Fibroblast of lung (primary cell): ENCODE data around the gene PC. TPM values are rescaled to one million over a fixed set of nuclear protein-coding genes. Genes with fewer than 3 reads are reported as not detected.

Source experiments
- DNase-seq, 2 donors: peaks; one replicate each; pipeline versions ENCODE4 v3.0.0 to v3.0.0-alpha.2; 2010; ENCODE audit warnings: low read depth in 2 of 2
- H2AFZ ChIP-seq: 2 replicates; pipeline ENCODE4 v1.5.1; 2012; ENCODE audit warnings: low read length, control low read depth, inconsistent platforms
- H3K27ac ChIP-seq: 2 replicates; pipeline ENCODE4 v1.5.1; 2011; ENCODE audit warnings: low read length, control low read depth; ENCODE audit not compliant: insufficient read depth
- H3K27me3 ChIP-seq: 2 replicates; pipeline ENCODE4 v1.5.1; 2011; ENCODE audit warnings: mild to moderate bottlenecking, low read length; ENCODE audit not compliant: control insufficient read depth, insufficient read depth
- H3K36me3 ChIP-seq: 2 replicates; pipeline ENCODE4 v1.5.1; 2011; ENCODE audit warnings: low read length; ENCODE audit not compliant: control insufficient read depth, insufficient read depth
- H3K4me1 ChIP-seq: 2 replicates; pipeline ENCODE4 v1.5.1; 2011; ENCODE audit warnings: low read length; ENCODE audit not compliant: control insufficient read depth, insufficient read depth; ENCODE audit errors: extremely low read depth
- H3K4me2 ChIP-seq: 2 replicates; pipeline ENCODE4 v1.5.1; 2011; ENCODE audit warnings: low read length, control low read depth; ENCODE audit not compliant: insufficient read depth; ENCODE audit errors: extremely low read depth
- H3K4me3 ChIP-seq, 4 experiments: fragments of 200-600 bp in 1 of 4; sonication (generic) in 1 of 4; replicated peaks in 1 of 4; 2 replicates each; pipeline ENCODE4 v1.5.1; 2011 to 2016; ENCODE audit warnings: low read length in 4 of 4, low read depth in 3 of 4, mild to moderate bottlenecking in 3 of 4, control low read depth in 2 of 4, inconsistent platforms in 1 of 4, mixed read lengths in 1 of 4; ENCODE audit not compliant: insufficient read depth in 1 of 4; ENCODE audit errors: control extremely low read depth in 1 of 4
- H3K79me2 ChIP-seq: 2 replicates; pipeline ENCODE4 v1.5.1; 2012; ENCODE audit warnings: mild to moderate bottlenecking, low read length, inconsistent platforms; ENCODE audit not compliant: control insufficient read depth, insufficient read depth
- H3K9ac ChIP-seq: 2 replicates; pipeline ENCODE4 v1.5.1; 2011; ENCODE audit warnings: mild to moderate bottlenecking, low read length, control low read depth; ENCODE audit not compliant: insufficient read depth
- H3K9me3 ChIP-seq: 2 replicates; pipeline ENCODE4 v1.5.1; 2012; ENCODE audit warnings: low read depth, low read length; ENCODE audit not compliant: control insufficient read depth, insufficient read depth
- H4K20me1 ChIP-seq: 2 replicates; pipeline ENCODE4 v1.5.1; 2011; ENCODE audit warnings: low read length; ENCODE audit not compliant: control insufficient read depth, insufficient read depth; ENCODE audit errors: extremely low read depth
- EZH2 ChIP-seq: IDR thresholded peaks from 2 replicates; pipeline ENCODE4 v1.5.1; 2012; ENCODE audit warnings: low read length, control low read depth, mild to moderate bottlenecking; ENCODE audit errors: missing control alignments
- polyA plus RNA-seq, 2 donors: library from polyadenylated mRNA; depleted of rRNA in 1 of 2; stranded (reverse) in 1 of 2; unstranded in 1 of 2; fragments of >200 nt; gene quantifications; 2 replicates each; pipeline ENCODE4 v1.2.1, GENCODE V29; 2011 to 2012; ENCODE audit warnings: missing spikeins in 1 of 2
- total RNA-seq: library from RNA; depleted of rRNA; stranded (reverse); fragments of >200 nt; gene quantifications from 2 replicates; pipeline ENCODE4 v1.2.1, GENCODE V29; 2014
- TF ChIP-seq, protein P1 (sequence below), 2 donors: IDR thresholded peaks in 1 of 2; conservative IDR thresholded peaks in 1 of 2; 1 replicate in 1 of 2; 2 replicates in 1 of 2; pipeline ENCODE4 v1.5.1; 2011 to 2012; ENCODE audit warnings: low read length in 2 of 2, control low read depth in 1 of 2, inconsistent platforms in 1 of 2, low read depth in 1 of 2, mild to moderate bottlenecking in 1 of 2

Gene PC
- total and polyA plus RNA-seq, 2 donors (not counting 1 experiment from before 2014, with no cell fraction given), result 5.1 to 22.8 TPM

GRCh38 chr11:66862559-66863037 lies 95.6 kb downstream of the PC start:
- no peak overlapping the region for H3K9ac ChIP-seq
- no peak overlapping the region for H2AFZ ChIP-seq
- DNase-seq, result no peak
- no peaks in the 10 kb centered on the region for H3K27me3 ChIP-seq
- no peak overlapping the region for H3K4me2 ChIP-seq
- TF ChIP-seq, protein P1, sequence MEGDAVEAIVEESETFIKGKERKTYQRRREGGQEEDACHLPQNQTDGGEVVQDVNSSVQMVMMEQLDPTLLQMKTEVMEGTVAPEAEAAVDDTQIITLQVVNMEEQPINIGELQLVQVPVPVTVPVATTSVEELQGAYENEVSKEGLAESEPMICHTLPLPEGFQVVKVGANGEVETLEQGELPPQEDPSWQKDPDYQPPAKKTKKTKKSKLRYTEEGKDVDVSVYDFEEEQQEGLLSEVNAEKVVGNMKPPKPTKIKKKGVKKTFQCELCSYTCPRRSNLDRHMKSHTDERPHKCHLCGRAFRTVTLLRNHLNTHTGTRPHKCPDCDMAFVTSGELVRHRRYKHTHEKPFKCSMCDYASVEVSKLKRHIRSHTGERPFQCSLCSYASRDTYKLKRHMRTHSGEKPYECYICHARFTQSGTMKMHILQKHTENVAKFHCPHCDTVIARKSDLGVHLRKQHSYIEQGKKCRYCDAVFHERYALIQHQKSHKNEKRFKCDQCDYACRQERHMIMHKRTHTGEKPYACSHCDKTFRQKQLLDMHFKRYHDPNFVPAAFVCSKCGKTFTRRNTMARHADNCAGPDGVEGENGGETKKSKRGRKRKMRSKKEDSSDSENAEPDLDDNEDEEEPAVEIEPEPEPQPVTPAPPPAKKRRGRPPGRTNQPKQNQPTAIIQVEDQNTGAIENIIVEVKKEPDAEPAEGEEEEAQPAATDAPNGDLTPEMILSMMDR (conservative IDR thresholded peaks at IDR 0.05 in 1 of 2, IDR thresholded peaks at IDR 0.05 in 1 of 2; ENCODE audit: low read depth in 1 of 2, low read length in 2 of 2), result no peak
- TF ChIP-seq EZH2, result no peak
- no peaks in the 10 kb centered on the region for H4K20me1 ChIP-seq
- H3K4me1 ChIP-seq, result no peaks in the 10 kb centered on the region
- H3K79me2 ChIP-seq, result peaks cover 2% of the 10 kb centered on the region
- no peaks in the 10 kb centered on the region for H3K9me3 ChIP-seq
- no peak overlapping the region for H3K27ac ChIP-seq
- H3K36me3 ChIP-seq, result peaks cover 15% of the 10 kb centered on the region
- H3K4me3 ChIP-seq, result no peak overlapping the region

DNA sequence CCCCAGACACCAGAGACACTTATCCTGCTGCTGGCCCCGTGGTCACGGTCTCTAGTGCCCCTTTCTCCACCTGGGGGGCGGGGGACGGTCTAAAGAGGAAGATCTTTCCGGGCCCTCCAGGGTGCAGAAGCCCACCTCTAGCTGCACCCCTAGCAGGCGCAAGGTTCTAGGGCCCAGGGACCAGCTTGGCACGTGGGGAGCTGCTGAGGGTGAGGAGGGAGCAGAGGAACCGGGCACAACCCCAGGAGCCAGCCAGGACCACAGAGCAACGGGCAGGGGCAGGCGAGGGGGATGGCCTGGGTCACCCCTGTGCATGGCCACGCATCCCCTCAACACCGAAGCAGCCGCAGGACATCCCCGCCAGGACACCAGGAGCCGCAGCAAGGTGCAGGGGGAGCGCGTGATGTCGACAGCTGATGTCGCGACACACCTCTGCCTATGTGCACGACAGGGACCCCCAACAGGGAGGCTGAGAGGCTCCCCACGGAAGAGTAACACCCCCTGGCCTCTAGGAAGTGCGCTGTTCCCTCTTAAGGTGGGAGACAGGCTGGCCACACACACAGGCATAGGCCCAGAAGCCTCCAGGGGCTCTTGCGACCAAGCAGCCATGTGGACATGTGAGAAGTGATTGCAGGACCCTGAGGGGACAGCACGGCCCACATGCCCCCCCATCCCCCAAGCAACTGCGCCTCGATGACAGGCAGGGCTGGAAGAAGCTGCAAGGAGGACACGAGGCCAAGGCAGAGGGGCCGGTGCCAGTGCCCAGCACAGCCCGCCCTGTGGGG lies 96.2 kb downstream of the PC start:
- Histone ChIP-seq H3K36me3 (peaks cover 15% of the 10 kb centered on the region), H3K9ac (no peak overlapping the region), H4K20me1 (no peaks in the 10 kb centered on the region), H3K4me1 (no peaks in the 10 kb centered on the region), H3K4me2 (no peak overlapping the region), H3K79me2 (peaks cover 6% of the 10 kb centered on the region), H3K27me3 (no peaks in the 10 kb centered on the region), H2AFZ (no peak overlapping the region), H3K4me3 (no peak overlapping the region), H3K9me3 (no peaks in the 10 kb centered on the region), H3K27ac (no peak overlapping the region)
- no peak for DNase-seq
- no peak for TF ChIP-seq EZH2
- TF ChIP-seq, protein P1 (conservative IDR thresholded peaks at IDR 0.05 in 1 of 2, IDR thresholded peaks at IDR 0.05 in 1 of 2; ENCODE audit: low read depth in 1 of 2, low read length in 2 of 2), result no peak

GRCh38 chr11:66861038-66861773 lies 97.0 kb downstream of the PC start:
- Histone ChIP-seq H3K27ac (no peak overlapping the region), H3K4me2 (no peak overlapping the region), H3K79me2 (peaks cover 6% of the 10 kb centered on the region), H3K27me3 (no peaks in the 10 kb centered on the region), H3K9me3 (no peaks in the 10 kb centered on the region), H3K4me3 (no peak overlapping the region), H4K20me1 (no peaks in the 10 kb centered on the region), H3K9ac (no peak overlapping the region), H3K4me1 (no peaks in the 10 kb centered on the region), H2AFZ (no peak overlapping the region), H3K36me3 (peaks cover 15% of the 10 kb centered on the region)
- TF ChIP-seq, protein P1 (conservative IDR thresholded peaks at IDR 0.05 in 1 of 2, IDR thresholded peaks at IDR 0.05 in 1 of 2; ENCODE audit: low read depth in 1 of 2, low read length in 2 of 2), result no peak
- no peak for TF ChIP-seq EZH2
- no peak for DNase-seq
